OCI-LY1 (cell line): Measurements from ENCODE around the gene TBX5.

ENCODE experiments used
- CTCF ChIP-seq: fragments of 200-600 bp; sonication (generic), shearing (Covaris generic); IDR thresholded peaks from 2 replicates; pipeline ENCODE4 v1.5.1; 2017; ENCODE audit warnings: mild to moderate bottlenecking, antibody characterized with exemption, low read length, moderate library complexity, mixed read lengths
- EZH2 ChIP-seq: fragments of 200-600 bp; sonication (generic), shearing (Covaris generic); IDR thresholded peaks from 2 replicates; pipeline ENCODE4 v1.8.0; 2017; ENCODE audit warnings: borderline replicate concordance, mixed run types, mild to moderate bottlenecking, antibody characterized with exemption, low read length, moderate library complexity, mixed read lengths

DNA sequence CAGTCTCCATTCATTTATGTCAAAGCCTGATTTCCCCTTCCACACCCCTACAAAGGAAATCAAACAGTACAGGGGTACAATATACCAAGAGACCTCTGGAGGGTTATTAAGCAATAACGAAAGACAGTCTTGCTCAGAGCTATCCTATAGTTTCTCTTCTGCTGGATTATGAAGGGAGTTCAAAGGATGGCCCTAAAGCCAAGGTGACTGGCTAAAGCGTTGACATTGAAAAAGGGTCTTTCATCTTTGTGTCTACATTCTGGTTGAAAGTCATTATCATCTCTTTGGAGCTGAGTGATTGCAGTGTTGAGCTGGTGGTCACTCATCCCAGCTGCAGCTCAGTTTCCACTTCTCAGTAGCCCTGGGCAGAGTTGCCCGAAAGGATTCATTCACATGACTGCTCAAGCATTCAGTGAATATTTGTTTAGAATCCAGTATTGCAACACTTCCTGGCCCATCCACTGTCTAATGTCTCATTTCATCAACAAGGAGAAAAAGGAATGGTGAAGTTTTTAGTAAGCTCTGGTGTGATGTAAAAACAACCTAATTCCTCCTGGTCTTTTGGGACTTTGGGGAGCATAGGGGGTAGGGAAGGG is 19.2 kb upstream of the TBX5 start:
- TF ChIP-seq CTCF = no peak
- no peak for TF ChIP-seq EZH2
